Measurements from ENCODE around the gene BORCS8. TPM values are rescaled to one million over a fixed set of nuclear protein-coding genes. Genes with fewer than 3 reads are reported as not detected.
A peak's percentile ranks its signal among the peaks of the same experiment; 100 is the strongest.

BORCS8 gene
- 10 to 100 TPM; 20.8 to 22.2 TPM for total RNA-seq

DNA sequence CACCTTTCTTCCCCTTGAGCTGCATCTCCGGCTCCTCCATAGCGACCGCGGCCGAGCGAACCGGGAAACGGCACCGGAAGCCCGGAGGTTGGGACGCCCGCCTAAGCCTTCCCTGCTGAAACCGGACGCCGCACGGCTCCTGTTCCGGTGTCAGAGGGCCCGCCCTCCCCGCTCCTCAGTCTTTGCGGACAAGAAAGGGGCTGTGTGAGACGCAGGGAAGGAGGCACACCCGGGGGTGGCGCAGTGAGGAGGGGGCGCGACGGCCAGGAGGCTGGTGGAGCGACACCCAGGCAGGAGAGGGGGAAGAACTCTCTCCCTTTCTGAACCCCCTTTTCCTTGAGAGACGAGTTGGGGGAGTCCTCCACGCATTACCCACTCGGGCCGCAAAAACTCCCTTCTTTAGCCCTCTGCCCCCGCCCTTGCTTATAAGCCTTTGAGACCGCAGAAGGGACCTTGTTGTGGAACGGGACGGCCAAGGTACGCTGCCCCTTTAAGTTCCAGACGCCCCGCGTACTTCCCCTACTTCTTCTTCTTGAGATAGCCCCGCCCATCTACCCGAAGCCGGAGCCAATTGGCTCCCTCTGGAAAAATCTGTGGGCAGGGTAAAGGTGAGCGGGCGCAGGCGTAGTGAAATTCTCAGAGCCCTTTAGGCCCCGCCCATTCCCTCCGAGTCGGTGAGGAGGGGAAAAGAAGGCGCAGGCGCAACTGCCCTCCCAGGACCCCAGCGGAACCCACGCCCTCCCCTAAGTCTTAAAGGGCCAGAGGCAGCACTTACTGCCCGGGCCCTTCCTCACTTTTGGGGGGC, at the start of gene BORCS8, which contains the start of gene RFXANK:
BORCS8 (minus strand) TSS at position 75 of the 805 bp plus-strand sequence; CDS start at position 40, 35 bp downstream.
RFXANK (plus strand) TSS at position 181 of the 805 bp plus-strand sequence. CDS start 1,689 bp downstream, outside the sequence.
- peak; percentile 93 for ATAC-seq

DNA sequence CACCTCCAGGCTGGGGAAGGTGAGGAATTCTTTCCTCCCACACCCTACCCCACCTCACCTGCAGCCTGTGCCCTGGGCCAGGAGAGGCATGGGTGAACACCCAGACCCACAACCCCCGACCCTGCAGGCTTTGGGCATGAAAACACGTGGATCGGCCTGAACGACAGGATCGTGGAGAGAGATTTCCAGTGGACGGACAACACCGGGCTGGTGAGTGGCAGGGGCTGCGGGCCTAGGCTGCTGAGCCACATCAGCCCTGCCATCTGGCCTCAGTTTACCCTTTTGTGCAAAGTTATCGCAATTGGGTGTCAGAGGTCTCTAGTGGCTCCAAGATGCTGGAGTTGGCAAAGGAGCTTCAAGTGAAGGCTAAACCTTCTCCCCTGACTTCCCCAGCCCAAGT, 48.5 kb upstream of the BORCS8 start:
- intact Hi-C loops (cut with micrococcal nuclease): no loop called here
- H3K4me1 Mint-ChIP-seq (ENCODE audit: low read depth): no peaks in the 10 kb centered on the region
- CTCF ChIA-PET: no interaction called here

More for the DNA sequence above, at the start of gene BORCS8, which contains the start of gene RFXANK:
- POLR2A ChIA-PET: interaction anchor here (0.8 to 3.4 kb wide), 9 partner anchors 10 to 129 kb away, joined by 3 to 40 read pairs (median 4); partner anchors contain the start of gene NR2C2AP
- CTCF ChIA-PET: interaction anchor here (0.8 to 3.0 kb wide), 12 partner anchors 10 to 214 kb away, joined by 3 to 18 read pairs (median 4); no protein-coding TSS in a partner anchor
- TF ChIP-seq, protein P1, sequence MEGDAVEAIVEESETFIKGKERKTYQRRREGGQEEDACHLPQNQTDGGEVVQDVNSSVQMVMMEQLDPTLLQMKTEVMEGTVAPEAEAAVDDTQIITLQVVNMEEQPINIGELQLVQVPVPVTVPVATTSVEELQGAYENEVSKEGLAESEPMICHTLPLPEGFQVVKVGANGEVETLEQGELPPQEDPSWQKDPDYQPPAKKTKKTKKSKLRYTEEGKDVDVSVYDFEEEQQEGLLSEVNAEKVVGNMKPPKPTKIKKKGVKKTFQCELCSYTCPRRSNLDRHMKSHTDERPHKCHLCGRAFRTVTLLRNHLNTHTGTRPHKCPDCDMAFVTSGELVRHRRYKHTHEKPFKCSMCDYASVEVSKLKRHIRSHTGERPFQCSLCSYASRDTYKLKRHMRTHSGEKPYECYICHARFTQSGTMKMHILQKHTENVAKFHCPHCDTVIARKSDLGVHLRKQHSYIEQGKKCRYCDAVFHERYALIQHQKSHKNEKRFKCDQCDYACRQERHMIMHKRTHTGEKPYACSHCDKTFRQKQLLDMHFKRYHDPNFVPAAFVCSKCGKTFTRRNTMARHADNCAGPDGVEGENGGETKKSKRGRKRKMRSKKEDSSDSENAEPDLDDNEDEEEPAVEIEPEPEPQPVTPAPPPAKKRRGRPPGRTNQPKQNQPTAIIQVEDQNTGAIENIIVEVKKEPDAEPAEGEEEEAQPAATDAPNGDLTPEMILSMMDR (IDR thresholded peaks at IDR 0.05): no peak
- Mint-ChIP-seq H3K27ac (peak within 1 kb of the TSS; percentile 97), H3K27me3 (no peaks in the 10 kb centered on the region), H3K9me3 (no peaks in the 10 kb centered on the region), H3K4me1 (ENCODE audit: low read depth) (peaks cover 31% of the 10 kb centered on the region), H3K4me3 (peak within 1 kb of the TSS; percentile 93), H3K36me3 (ENCODE audit: low read depth) (peaks cover 10% of the 10 kb centered on the region)
- intact Hi-C loops (cut with micrococcal nuclease): no loop called here
- DNase-seq: peak; percentile 100

DNA sequence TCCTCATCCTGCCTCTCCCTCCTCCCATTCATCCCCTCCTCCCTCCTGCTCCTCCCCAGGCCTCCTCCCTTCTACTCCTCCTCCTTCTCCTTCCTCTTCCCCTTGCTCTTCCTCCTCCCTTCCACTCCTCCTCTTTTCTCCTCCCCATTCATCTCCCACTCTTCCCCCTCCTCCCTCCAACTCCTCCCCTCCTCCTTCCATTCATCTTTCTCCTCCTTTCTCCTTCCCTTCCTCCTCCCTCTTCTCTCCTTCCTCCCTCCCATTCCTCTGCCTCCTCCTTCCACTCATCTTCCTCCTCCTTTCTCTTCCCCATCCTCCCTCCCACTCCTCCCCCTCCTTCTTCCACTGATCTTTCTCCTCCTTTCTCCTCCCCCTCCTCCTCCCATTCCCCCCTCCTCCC, 47.7 kb upstream of the BORCS8 start:
- ATAC-seq (no peak), DNase-seq (no peak)
- ChIA-PET CTCF (no interaction called here), POLR2A (no interaction called here)
- Mint-ChIP-seq H3K36me3 (ENCODE audit: low read depth) (peaks cover 2% of the 10 kb centered on the region), H3K4me1 (ENCODE audit: low read depth) (no peaks in the 10 kb centered on the region), H3K27me3 (peaks cover 10% of the 10 kb centered on the region), H3K27ac (no peak overlapping the region), H3K4me3 (no peak overlapping the region), H3K9me3 (peaks cover 8% of the 10 kb centered on the region)
- TF ChIP-seq, protein P1 (IDR thresholded peaks at IDR 0.05): no peak
- intact Hi-C loops (cut with micrococcal nuclease): no loop called here

More for the DNA sequence above, 48.5 kb upstream of the BORCS8 start:
- no peak overlapping the region for H3K4me3 Mint-ChIP-seq
- POLR2A ChIA-PET: no interaction called here
- H3K27me3 Mint-ChIP-seq: peaks cover 10% of the 10 kb centered on the region
- no peak for ATAC-seq
- peaks cover 8% of the 10 kb centered on the region for H3K9me3 Mint-ChIP-seq
- TF ChIP-seq, protein P1 (IDR thresholded peaks at IDR 0.05): no peak
- no peak for DNase-seq
- H3K27ac Mint-ChIP-seq: no peak overlapping the region
- H3K36me3 Mint-ChIP-seq (ENCODE audit: low read depth): peaks cover 2% of the 10 kb centered on the region

DNA sequence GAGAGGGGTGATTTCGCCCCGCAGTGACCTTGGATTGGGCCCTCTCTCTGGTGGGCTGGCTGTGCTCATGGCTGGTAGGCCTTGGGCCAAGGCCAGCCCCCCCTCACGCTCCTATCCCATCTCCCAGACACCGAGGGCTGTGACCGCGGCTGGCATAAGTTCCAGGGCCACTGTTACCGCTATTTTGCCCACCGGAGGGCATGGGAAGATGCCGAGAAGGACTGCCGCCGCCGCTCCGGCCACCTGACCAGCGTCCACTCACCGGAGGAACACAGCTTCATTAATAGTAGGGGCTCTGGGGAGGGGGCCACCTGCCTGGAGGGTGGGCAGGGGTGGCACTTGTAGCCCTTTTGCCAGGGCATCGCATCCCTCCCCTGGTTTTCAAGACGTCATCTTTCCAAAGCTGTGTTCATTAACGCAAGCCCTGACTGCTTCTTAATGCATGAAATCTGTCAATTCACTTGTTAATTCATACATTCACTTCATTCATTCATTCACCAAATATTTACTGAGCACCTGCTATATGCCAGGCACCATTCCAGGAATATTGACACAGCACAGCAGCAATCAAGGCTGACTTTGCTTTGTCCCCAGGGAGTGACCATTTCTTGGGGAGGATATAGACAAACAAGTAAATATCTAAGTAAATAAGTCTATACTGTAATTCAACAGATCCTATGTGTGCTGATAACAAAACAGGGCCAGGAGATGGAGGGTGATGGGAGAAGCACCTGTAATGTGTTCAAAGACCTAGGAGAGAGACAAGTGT, 46.4 kb upstream of the BORCS8 start:
- no peak overlapping the region for H3K4me3 Mint-ChIP-seq
- intact Hi-C loops (cut with micrococcal nuclease): no loop called here
- H3K4me1 Mint-ChIP-seq (ENCODE audit: low read depth): no peaks in the 10 kb centered on the region
- H3K27me3 Mint-ChIP-seq: peaks cover 14% of the 10 kb centered on the region
- peaks cover 15% of the 10 kb centered on the region for H3K9me3 Mint-ChIP-seq
- no peak overlapping the region for H3K27ac Mint-ChIP-seq
- ATAC-seq (no peak), DNase-seq (no peak)
- POLR2A ChIA-PET: interaction anchor here (0.6 kb wide), 1 partner anchor 274 kb away, joined by 3 read pairs; no protein-coding TSS in a partner anchor
- TF ChIP-seq, protein P1 (IDR thresholded peaks at IDR 0.05): no peak
- CTCF ChIA-PET: no interaction called here
- peaks cover 2% of the 10 kb centered on the region for H3K36me3 Mint-ChIP-seq (ENCODE audit: low read depth)

All from activated CD8-positive, alpha-beta T cell treated with anti-CD3 and anti-CD28 coated beads for 36 hours (primary cell).